ENCODE results near the gene ANKRD11. TPM values are rescaled to one million over a fixed set of nuclear protein-coding genes. Genes with fewer than 3 reads are reported as not detected.
"Not testable (repeated sequence)": the region's sequence is repeated elsewhere in the genome, so short reads cannot be mapped to it uniquely, and the experiment has no call there.

Gene ANKRD11
- total RNA-seq, 2 experiments from 2014 or later = 126 to 133 TPM

- intact Hi-C loops (cut with micrococcal nuclease) = no loop called here
- peak overlapping the region; percentile 21 for H3K27ac Mint-ChIP-seq
- peaks cover 67% of the 10 kb centered on the region for H3K4me1 Mint-ChIP-seq (ENCODE audit: low read depth)
- no peaks in the 10 kb centered on the region for H3K27me3 Mint-ChIP-seq
- ChIA-PET CTCF (interaction anchor here (0.8 to 1.4 kb wide), 2 partner anchors 85 to 166 kb away, joined by 3 read pairs; partner anchors contain the start of gene SPG7), POLR2A (no interaction called here)
- no peak overlapping the region for H3K4me3 Mint-ChIP-seq
- H3K36me3 Mint-ChIP-seq = peaks cover 11% of the 10 kb centered on the region
- DNase-seq = no peak
- H3K9me3 Mint-ChIP-seq = no peaks in the 10 kb centered on the region
Measured at GRCh38 chr16:89341697-89342694, 148.4 kb downstream of the ANKRD11 start.

DNA sequence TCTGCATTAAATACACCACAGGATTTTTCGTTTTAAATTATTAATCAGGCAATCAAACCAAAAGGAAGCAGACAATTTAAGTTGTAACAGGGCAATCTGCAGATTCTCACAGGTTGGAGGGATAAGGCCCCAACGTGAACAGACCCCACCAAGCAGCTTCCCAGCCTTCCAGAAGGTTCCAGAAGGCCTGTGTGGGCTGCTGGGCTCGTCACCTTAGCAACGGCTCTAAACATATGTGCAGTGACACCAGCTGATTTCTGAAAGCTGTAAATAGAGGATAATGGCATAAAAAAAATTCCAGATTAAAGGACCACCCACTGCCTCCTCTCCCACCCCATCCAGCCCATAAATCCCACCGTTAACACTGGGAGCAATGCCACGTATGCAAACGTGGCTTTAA, 149.1 kb downstream of the ANKRD11 start:
- no peak overlapping the region for H3K27ac Mint-ChIP-seq
- CTCF ChIA-PET = interaction anchor here (0.8 kb wide), 1 partner anchor 85 kb away, joined by 3 read pairs; no protein-coding TSS in a partner anchor
- peaks cover 11% of the 10 kb centered on the region for H3K36me3 Mint-ChIP-seq
- H3K4me1 Mint-ChIP-seq (ENCODE audit: low read depth) = peaks cover 63% of the 10 kb centered on the region
- POLR2A ChIA-PET = no interaction called here
- DNase-seq = no peak
- H3K4me3 Mint-ChIP-seq = no peak overlapping the region
- H3K27me3 Mint-ChIP-seq = no peaks in the 10 kb centered on the region
- intact Hi-C loops (cut with micrococcal nuclease) = no loop called here
- no peaks in the 10 kb centered on the region for H3K9me3 Mint-ChIP-seq

GRCh38 chr16:89338863-89339262, 151.5 kb downstream of the ANKRD11 start:
- H3K36me3 Mint-ChIP-seq = peaks cover 5% of the 10 kb centered on the region
- intact Hi-C loops (cut with micrococcal nuclease) = no loop called here
- ChIA-PET POLR2A (no interaction called here), CTCF (interaction anchor here (0.7 to 0.8 kb wide), 2 partner anchors 14 to 24 kb away, joined by 3 read pairs; no protein-coding TSS in a partner anchor)
- no peak overlapping the region for H3K4me3 Mint-ChIP-seq
- DNase-seq = no peak
- H3K27ac Mint-ChIP-seq = peak overlapping the region; percentile 19
- H3K4me1 Mint-ChIP-seq (ENCODE audit: low read depth) = peaks cover 66% of the 10 kb centered on the region
- no peaks in the 10 kb centered on the region for H3K27me3 Mint-ChIP-seq
- no peaks in the 10 kb centered on the region for H3K9me3 Mint-ChIP-seq

DNA sequence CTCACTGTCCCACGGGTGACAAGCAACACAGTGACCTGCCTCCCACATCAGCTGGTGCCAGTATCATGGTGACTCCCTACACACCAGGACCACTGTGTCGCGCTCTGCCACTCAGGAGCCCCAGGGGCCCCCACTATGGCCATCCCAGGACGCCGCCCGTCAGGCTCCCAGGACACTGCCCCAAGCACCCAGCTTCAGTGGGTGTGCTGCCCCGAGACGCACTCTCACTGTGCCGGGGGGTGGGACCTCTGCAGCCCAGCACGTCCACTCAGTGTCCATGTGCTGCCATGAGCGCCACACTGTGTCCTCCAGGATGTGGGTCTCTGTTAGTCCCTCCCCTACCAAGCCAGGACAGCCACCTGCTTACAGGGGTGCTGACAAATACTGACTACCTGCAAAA, 152.4 kb downstream of the ANKRD11 start:
- H3K9me3 Mint-ChIP-seq = no peaks in the 10 kb centered on the region
- ChIA-PET CTCF (interaction anchor here (0.8 kb wide), 1 partner anchor 13 kb away, joined by 3 read pairs; no protein-coding TSS in a partner anchor), POLR2A (no interaction called here)
- no peaks in the 10 kb centered on the region for H3K36me3 Mint-ChIP-seq
- H3K4me3 Mint-ChIP-seq = no peak overlapping the region
- H3K27ac Mint-ChIP-seq = no peak overlapping the region
- no peak for DNase-seq
- no peaks in the 10 kb centered on the region for H3K27me3 Mint-ChIP-seq
- intact Hi-C loops (cut with micrococcal nuclease) = no loop called here
- peaks cover 64% of the 10 kb centered on the region for H3K4me1 Mint-ChIP-seq (ENCODE audit: low read depth)

DNA sequence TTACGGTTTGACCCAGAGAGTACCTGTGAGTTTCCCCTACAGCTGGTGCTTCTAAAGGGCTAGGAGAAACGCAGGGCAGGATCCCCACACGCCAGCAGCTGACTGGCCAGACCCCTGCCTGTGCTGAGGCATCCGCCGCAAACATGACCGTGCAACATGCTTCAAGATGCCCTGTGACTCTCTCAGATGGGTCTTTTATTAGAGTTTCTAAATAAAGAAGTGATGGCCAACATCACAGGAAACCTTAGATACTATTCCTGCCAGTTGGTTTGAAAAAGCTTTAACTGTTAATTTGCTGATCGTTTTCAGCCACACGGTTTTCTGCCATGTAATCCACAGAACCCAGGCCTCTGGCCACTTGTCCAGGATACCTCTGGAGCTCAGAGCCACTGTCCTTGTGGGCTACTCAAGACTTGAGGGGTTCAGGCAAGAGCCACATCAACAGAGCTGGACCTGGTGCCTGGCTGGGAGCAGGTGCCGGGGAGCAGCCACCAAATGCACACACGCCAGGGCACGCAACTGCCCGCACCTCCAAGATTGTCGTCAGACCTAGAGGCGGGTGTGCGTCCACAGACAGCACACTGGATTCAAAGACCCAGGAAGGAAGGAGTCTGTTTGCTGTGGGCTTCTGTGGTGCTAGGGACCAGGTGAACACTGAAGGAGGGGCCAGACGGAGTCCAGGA, 154.4 kb downstream of the ANKRD11 start:
- ChIA-PET CTCF (interaction anchor here (0.6 to 1.2 kb wide), 2 partner anchors 9 to 14 kb away, joined by 3 read pairs; no protein-coding TSS in a partner anchor), POLR2A (interaction anchor here (1.0 kb wide), 1 partner anchor 24 kb away, joined by 3 read pairs; no protein-coding TSS in a partner anchor)
- intact Hi-C loops (cut with micrococcal nuclease) = no loop called here
- no peaks in the 10 kb centered on the region for H3K9me3 Mint-ChIP-seq
- H3K4me3 Mint-ChIP-seq = no peak overlapping the region
- peak overlapping the region; percentile 13 for H3K27ac Mint-ChIP-seq
- DNase-seq = no peak
- H3K36me3 Mint-ChIP-seq = no peaks in the 10 kb centered on the region
- peaks cover 69% of the 10 kb centered on the region for H3K4me1 Mint-ChIP-seq (ENCODE audit: low read depth)
- H3K27me3 Mint-ChIP-seq = no peaks in the 10 kb centered on the region

- Mint-ChIP-seq H3K4me3 (no peak overlapping the region), H3K27me3 (no peaks in the 10 kb centered on the region), H3K4me1 (ENCODE audit: low read depth) (peaks cover 69% of the 10 kb centered on the region), H3K9me3 (no peaks in the 10 kb centered on the region), H3K27ac (peak overlapping the region; percentile 24), H3K36me3 (no peaks in the 10 kb centered on the region)
- CTCF ChIA-PET = interaction anchor here (0.6 to 1.0 kb wide), 2 partner anchors 8 to 174 kb away, joined by 3 to 4 read pairs; no protein-coding TSS in a partner anchor
- POLR2A ChIA-PET = interaction anchor here (1.0 kb wide), 1 partner anchor 24 kb away, joined by 3 read pairs; no protein-coding TSS in a partner anchor
- no peak for DNase-seq
- intact Hi-C loops (cut with micrococcal nuclease) = loop anchor here (5.0 kb wide), 1 partner anchor 222 kb away; no protein-coding TSS in a partner anchor
Measured at GRCh38 chr16:89334988-89335802, 155.2 kb downstream of the ANKRD11 start.

- no peak for DNase-seq
- Mint-ChIP-seq H3K36me3 (no peaks in the 10 kb centered on the region), H3K27ac (peak overlapping the region; percentile 57), H3K9me3 (no peaks in the 10 kb centered on the region), H3K4me1 (ENCODE audit: low read depth) (peaks cover 69% of the 10 kb centered on the region), H3K4me3 (no peak overlapping the region), H3K27me3 (no peaks in the 10 kb centered on the region)
- intact Hi-C loops (cut with micrococcal nuclease) = loop anchor here (5.0 kb wide), 1 partner anchor 223 kb away; no protein-coding TSS in a partner anchor
- POLR2A ChIA-PET = interaction anchor here (1.0 kb wide), 1 partner anchor 80 kb away, joined by 3 read pairs; no protein-coding TSS in a partner anchor
- CTCF ChIA-PET = interaction anchor here (0.5 to 1.0 kb wide), 2 partner anchors 29 to 174 kb away, joined by 3 to 4 read pairs; no protein-coding TSS in a partner anchor
Measured at GRCh38 chr16:89334461-89334860, 155.9 kb downstream of the ANKRD11 start.

DNA sequence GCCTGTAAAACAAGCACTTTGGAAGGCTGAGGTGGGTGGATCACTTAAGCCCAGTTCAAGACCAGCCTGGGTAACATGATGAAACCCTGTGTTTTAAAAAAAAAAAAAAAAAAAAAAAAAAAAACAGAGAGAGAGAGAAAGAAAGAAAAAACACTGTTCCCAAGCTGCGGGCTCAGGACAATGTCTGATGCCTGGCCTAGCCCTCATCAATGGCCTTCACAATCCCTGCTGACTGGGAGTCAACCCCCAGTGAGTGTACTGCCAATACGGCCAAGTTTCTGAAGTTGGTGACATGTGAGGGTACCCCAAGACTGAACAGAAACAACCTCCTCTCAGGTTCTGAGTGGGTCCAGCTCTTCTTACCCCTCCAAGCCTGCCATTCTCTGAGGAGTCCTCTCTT, 156.3 kb downstream of the ANKRD11 start:
- POLR2A ChIA-PET = interaction anchor here (1.0 kb wide), 1 partner anchor 81 kb away, joined by 3 read pairs; no protein-coding TSS in a partner anchor
- H3K27me3 Mint-ChIP-seq = no peaks in the 10 kb centered on the region
- DNase-seq = no peak
- peaks cover 71% of the 10 kb centered on the region for H3K4me1 Mint-ChIP-seq (ENCODE audit: low read depth)
- H3K36me3 Mint-ChIP-seq = no peaks in the 10 kb centered on the region
- H3K27ac Mint-ChIP-seq = peak overlapping the region; percentile 67
- no peaks in the 10 kb centered on the region for H3K9me3 Mint-ChIP-seq
- intact Hi-C loops (cut with micrococcal nuclease) = loop anchor here (5.0 kb wide), 1 partner anchor 223 kb away; no protein-coding TSS in a partner anchor
- CTCF ChIA-PET = interaction anchor here (0.5 kb wide), 1 partner anchor 30 kb away, joined by 3 read pairs; no protein-coding TSS in a partner anchor
- H3K4me3 Mint-ChIP-seq = no peak overlapping the region

DNA sequence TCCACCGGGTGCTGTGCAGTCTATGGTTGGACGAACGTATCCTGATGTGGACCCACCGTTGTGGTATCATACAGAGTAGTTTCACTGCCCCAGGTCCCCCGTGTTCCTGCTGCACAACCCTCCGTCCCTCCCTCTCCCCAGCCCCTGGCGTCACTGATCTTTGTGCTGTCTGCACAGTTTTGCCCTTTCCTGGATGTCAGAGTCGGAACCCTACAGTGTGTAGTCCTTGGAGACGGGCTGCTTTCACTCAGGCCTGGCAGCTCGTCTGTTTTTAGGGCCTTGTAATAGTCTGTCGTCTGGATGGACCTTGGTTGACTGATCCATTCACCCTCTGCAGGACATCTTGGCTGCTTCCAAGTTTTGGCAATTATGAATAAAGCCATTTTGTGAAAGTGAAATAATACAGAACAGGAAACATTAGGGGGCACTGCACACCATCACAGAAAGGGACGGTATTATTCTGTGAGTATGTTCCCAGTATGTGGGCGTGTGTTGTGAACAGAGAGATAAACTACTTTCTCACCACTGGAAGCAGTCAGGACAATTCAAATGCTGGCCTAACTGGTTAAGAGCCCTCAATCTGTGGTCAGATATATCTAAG, 156.9 kb downstream of the ANKRD11 start:
- Mint-ChIP-seq H3K4me1 (ENCODE audit: low read depth) (peaks cover 69% of the 10 kb centered on the region), H3K27ac (peak overlapping the region; percentile 67)
- H3K27me3 Mint-ChIP-seq, H3K36me3 Mint-ChIP-seq, H3K4me3 Mint-ChIP-seq, H3K9me3 Mint-ChIP-seq: not testable (repeated sequence)
- CTCF ChIA-PET = interaction anchor here (0.6 to 1.1 kb wide), 3 partner anchors 46 to 175 kb away, joined by 3 to 5 read pairs (median 3); partner anchors contain the start of gene SPG7
- POLR2A ChIA-PET = interaction anchor here (1.0 kb wide), 1 partner anchor 81 kb away, joined by 3 read pairs; no protein-coding TSS in a partner anchor
- DNase-seq = peak; percentile 53
- intact Hi-C loops (cut with micrococcal nuclease) = loop anchor here (1.0 to 5.0 kb wide), 4 partner anchors 17 to 224 kb away; no protein-coding TSS in a partner anchor

DNA sequence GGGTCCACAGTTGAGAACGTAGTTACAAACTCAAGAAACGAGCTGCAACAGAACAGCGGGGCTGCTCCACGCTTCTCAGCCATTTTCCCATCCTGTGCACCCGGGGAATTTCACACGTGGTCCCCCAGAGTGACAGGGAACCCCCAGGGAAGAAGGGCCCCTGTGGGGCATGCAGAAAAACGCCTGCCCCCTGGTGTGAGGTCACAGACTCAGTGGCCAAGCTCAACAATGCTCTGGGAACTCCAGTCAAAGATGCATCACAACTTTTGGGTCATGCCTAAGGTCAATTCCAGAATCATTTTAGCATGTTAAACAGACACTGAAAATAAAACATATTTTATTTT, 157.5 kb downstream of the ANKRD11 start:
- Mint-ChIP-seq H3K36me3 (peaks cover under 1% of the 10 kb centered on the region), H3K9me3 (no peaks in the 10 kb centered on the region), H3K27me3 (no peaks in the 10 kb centered on the region), H3K4me3 (no peak overlapping the region), H3K4me1 (ENCODE audit: low read depth) (peaks cover 72% of the 10 kb centered on the region), H3K27ac (no peak overlapping the region)
- CTCF ChIA-PET = interaction anchor here (0.6 to 1.1 kb wide), 4 partner anchors 19 to 176 kb away, joined by 3 to 5 read pairs (median 3); partner anchors contain the start of gene SPG7
- intact Hi-C loops (cut with micrococcal nuclease) = loop anchor here (1.0 to 5.0 kb wide), 4 partner anchors 18 to 224 kb away; no protein-coding TSS in a partner anchor
- no peak for DNase-seq
- POLR2A ChIA-PET = no interaction called here
